Right cardiac atrium (tissue), 5 donors: ENCODE results near the gene SLC17A7. TPM values are rescaled to one million over a fixed set of nuclear protein-coding genes. Genes with fewer than 3 reads are reported as not detected.
"Not testable (repeated sequence)": the region's sequence is repeated elsewhere in the genome, so short reads cannot be mapped to it uniquely, and the experiment has no call there.

Experiments
- ATAC-seq, 2 donors: fragments of 200-7000 bp; cut with Tn5 transposase; one replicate each; pipeline versions ENCODE4 v1.8.0 to v1.9.1; 2020; ENCODE audit warnings: moderate library complexity in 2 of 2, mild to moderate bottlenecking in 1 of 2
- DNase-seq, 3 donors: peaks; one replicate each; pipeline ENCODE4 v3.0.0-alpha.2; 2020
- H3K27ac ChIP-seq: one replicate; pipeline ENCODE4 v1.5.1; 2013; ENCODE audit warnings: mild to moderate bottlenecking, low read length, control low read depth, moderate library complexity
- H3K27me3 ChIP-seq: one replicate; pipeline ENCODE4 v1.6.1; 2013; ENCODE audit not compliant: control insufficient read depth, insufficient read depth
- H3K4me1 ChIP-seq: one replicate; pipeline ENCODE4 v1.6.1; 2013; ENCODE audit warnings: low read length; ENCODE audit not compliant: control insufficient read depth, insufficient read depth
- H3K4me3 ChIP-seq: one replicate; pipeline ENCODE4 v1.5.1; 2013; ENCODE audit warnings: low read length, control low read depth
- H3K9me3 ChIP-seq: one replicate; pipeline ENCODE4 v1.6.1; 2013; ENCODE audit warnings: low read length; ENCODE audit not compliant: control insufficient read depth
- WGBS: extraction: QIAGEN DNeasy Blood & Tissue Kit; methylation state at CpG from one replicate; pipeline ENCODE4 v1.1.7; 2013; 5-methylcytosine and 5-hydroxymethylcytosine counted together
- intact Hi-C, 4 donors: fragments of 100-400 bp; cut with DNase I; formaldehyde crosslinking; loops; one replicate each; pipeline versions ENCODE4 v1.11.0 to v1.14.0; 2022 to 2023
- polyA plus RNA-seq: library from polyadenylated mRNA; stranded (reverse); fragments of 200-250 nt; gene quantifications from one replicate; pipeline ENCODE4 v1.2.3, GENCODE V29; 2013
- total RNA-seq, 4 donors: library from RNA; stranded (reverse); fragmentation: NEBNext Ultra II Directional; extraction: Animal tissue kit (Norgen Biotek cat#: 25700); gene quantifications; one replicate each; pipeline ENCODE4 v1.2.1, GENCODE V29; 2021
- donor health status: healthy with polysubstance abuse.
- donor health status: DM: no; HTN: yes; CAD: no.
- donor health status: DM: no; HTN: no; CAD: no.
- donor health status: DM: no; HTN: yes; CAD: no; lungs with severe emphysema.
- donor health status: DM: yes; HTN: yes; CAD: no.

SLC17A7 gene
- total and polyA plus RNA-seq, 5 donors = 0.48 to 1.2 (median 1.0) TPM

DNA sequence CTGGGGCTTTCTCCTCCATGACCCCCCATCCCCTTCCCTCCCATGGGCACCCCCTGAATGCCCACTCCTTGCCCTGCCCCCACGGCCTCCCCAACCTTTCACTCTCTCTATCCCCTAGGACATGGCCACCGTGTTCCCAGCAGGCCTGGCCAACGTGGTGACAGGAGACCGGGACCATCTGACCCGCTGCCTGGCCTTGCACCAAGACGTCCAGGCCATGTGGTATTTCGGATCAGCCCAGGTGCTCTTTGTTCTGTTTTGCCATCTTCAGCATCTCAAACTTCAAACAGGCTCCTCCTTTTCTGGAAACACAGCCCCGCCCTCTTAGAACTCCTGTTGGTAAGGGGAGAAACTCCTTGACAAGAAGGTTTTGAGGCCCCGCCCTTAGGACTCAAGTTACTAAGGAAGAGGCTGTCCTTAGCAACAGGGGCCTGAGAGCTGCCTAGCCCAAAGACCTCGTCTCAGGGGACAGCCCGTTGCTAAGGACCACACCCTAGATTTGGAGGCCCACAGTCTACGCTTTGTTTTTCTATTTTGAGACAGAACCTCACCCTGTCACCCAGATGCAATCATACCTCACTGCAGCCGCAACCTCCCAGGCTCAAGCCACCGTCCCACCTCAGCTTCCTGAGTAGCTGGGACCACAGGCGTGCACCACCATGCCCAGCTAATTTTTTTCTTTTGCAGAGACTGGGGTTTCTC, 27.6 kb upstream of the SLC17A7 start:
- no peaks in the 10 kb centered on the region for H3K9me3 ChIP-seq
- WGBS = 42% methylated on average over 15 of the region's 15 CpGs
- ATAC-seq (peak; percentile 89 to 94), DNase-seq (peak; percentile 90 to 94 (median 93))
- peak overlapping the region; percentile 71 for H3K27ac ChIP-seq
- H3K4me1 ChIP-seq = peaks cover 5% of the 10 kb centered on the region
- H3K27me3 ChIP-seq = no peaks in the 10 kb centered on the region
- H3K4me3 ChIP-seq = no peak overlapping the region
- intact Hi-C loops = no loop called here

GRCh38 chr19:49468199-49468598, 26.9 kb upstream of the SLC17A7 start:
- DNase-seq = peak in 2 of 3 donors; percentile 62 to 75
- Histone ChIP-seq H3K9me3 (no peaks in the 10 kb centered on the region), H3K4me3 (no peak overlapping the region), H3K4me1 (peaks cover 5% of the 10 kb centered on the region), H3K27ac (peak overlapping the region; percentile 23), H3K27me3 (no peaks in the 10 kb centered on the region)
- intact Hi-C loops = no loop called here
- peak in 1 of 2 donors; percentile 7 for ATAC-seq
- 90% methylated on average over 19 of the region's 19 CpGs for WGBS

GRCh38 chr19:49465371-49465770, 24.0 kb upstream of the SLC17A7 start:
- ATAC-seq (no peak), DNase-seq (no peak)
- no peaks in the 10 kb centered on the region for H3K27me3 ChIP-seq
- H3K4me1 ChIP-seq = peaks cover 5% of the 10 kb centered on the region
- intact Hi-C loops = no loop called here
- WGBS = 89% methylated on average over 3 of the region's 3 CpGs
- H3K4me3 ChIP-seq = no peak overlapping the region
- no peak overlapping the region for H3K27ac ChIP-seq
- H3K9me3 ChIP-seq = no peaks in the 10 kb centered on the region

GRCh38 chr19:49463960-49464740, 22.8 kb upstream of the SLC17A7 start:
- ATAC-seq (no peak), DNase-seq (no peak)
- Histone ChIP-seq H3K4me3 (no peak overlapping the region), H3K9me3 (no peaks in the 10 kb centered on the region), H3K27me3 (no peaks in the 10 kb centered on the region), H3K27ac (no peak overlapping the region), H3K4me1 (peaks cover 5% of the 10 kb centered on the region)
- WGBS = 90% methylated on average over 39 of the region's 39 CpGs
- intact Hi-C loops = no loop called here

DNA sequence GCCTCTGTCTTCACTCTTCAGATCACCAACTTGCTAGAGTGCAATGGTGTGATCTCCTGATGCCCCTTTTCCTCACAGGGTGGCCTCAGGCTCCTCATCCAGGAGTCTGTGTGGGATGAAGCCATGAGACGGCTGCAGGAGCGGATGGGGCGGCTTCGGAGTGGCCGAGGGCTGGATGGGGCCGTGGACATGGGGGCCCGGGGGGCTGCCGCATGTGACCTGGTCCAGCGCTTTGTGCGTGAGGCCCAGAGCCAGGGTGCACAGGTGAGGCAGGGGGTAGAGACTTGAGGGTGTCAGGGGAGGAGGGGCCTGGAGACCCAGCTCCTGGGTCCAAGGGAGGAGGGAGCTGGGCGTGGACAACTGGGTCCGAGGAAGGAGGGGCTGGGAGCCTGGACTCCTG, 21.2 kb upstream of the SLC17A7 start:
- Histone ChIP-seq H3K9me3 (no peaks in the 10 kb centered on the region), H3K27me3 (no peaks in the 10 kb centered on the region), H3K4me1 (no peaks in the 10 kb centered on the region), H3K4me3 (no peak overlapping the region), H3K27ac (no peak overlapping the region)
- DNase-seq = no peak
- intact Hi-C loops = no loop called here
- WGBS = 84% methylated on average over 12 of the region's 12 CpGs
- ATAC-seq = no peak

GRCh38 chr19:49461656-49462055, 20.3 kb upstream of the SLC17A7 start:
- Histone ChIP-seq H3K4me1 (no peaks in the 10 kb centered on the region), H3K9me3 (no peaks in the 10 kb centered on the region), H3K27ac (no peak overlapping the region), H3K4me3 (no peak overlapping the region), H3K27me3 (no peaks in the 10 kb centered on the region)
- no peak for ATAC-seq
- 98% methylated on average over 37 of the region's 37 CpGs for WGBS
- DNase-seq = no peak
- intact Hi-C loops = no loop called here

DNA sequence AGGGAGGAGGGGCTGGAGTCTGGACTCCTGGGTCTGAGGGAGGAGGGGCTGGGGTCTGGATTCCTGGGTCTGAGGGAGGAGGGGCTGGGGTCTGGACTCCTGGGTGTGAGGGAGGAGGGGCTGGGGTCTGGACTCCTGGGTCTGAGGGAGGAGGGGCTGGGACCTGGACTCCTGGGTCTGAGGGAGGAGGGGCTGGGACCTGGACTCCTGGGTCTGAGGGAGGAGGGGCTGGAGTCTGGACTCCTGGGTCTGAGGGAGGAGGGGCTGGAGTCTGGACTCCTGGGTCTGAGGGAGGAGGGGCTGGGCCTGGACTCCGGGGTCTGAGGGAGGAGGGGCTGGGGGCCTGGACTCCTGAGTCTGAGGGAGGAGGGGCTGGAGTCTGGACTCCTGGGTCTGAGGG, 19.8 kb upstream of the SLC17A7 start:
- WGBS = 0% methylated on average over 1 of the region's 1 CpG
- H3K27ac ChIP-seq, intact Hi-C loops, ATAC-seq, H3K4me1 ChIP-seq, H3K4me3 ChIP-seq, DNase-seq, H3K9me3 ChIP-seq, H3K27me3 ChIP-seq: not testable (repeated sequence)

- intact Hi-C loops = no loop called here
- no peaks in the 10 kb centered on the region for H3K9me3 ChIP-seq
- no peak overlapping the region for H3K27ac ChIP-seq
- no peak overlapping the region for H3K4me3 ChIP-seq
- ATAC-seq = no peak
- DNase-seq = no peak
- 95% methylated on average over 12 of the region's 12 CpGs for WGBS
- no peaks in the 10 kb centered on the region for H3K27me3 ChIP-seq
- H3K4me1 ChIP-seq = no peaks in the 10 kb centered on the region
Measured at GRCh38 chr19:49459388-49459787, 18.1 kb upstream of the SLC17A7 start.

- Histone ChIP-seq H3K9me3 (no peaks in the 10 kb centered on the region), H3K27me3 (no peaks in the 10 kb centered on the region), H3K27ac (peak overlapping the region; percentile 43), H3K4me1 (no peaks in the 10 kb centered on the region), H3K4me3 (no peak overlapping the region)
- ATAC-seq (no peak), DNase-seq (no peak)
- 93% methylated on average over 5 of the region's 5 CpGs for WGBS
- intact Hi-C loops = no loop called here
Measured at GRCh38 chr19:49458567-49458903, 17.2 kb upstream of the SLC17A7 start.

GRCh38 chr19:49456326-49456725, 15.0 kb upstream of the SLC17A7 start:
- H3K27me3 ChIP-seq = no peaks in the 10 kb centered on the region

GRCh38 chr19:49455773-49456172, 14.4 kb upstream of the SLC17A7 start:
- H3K27me3 ChIP-seq = no peaks in the 10 kb centered on the region
- intact Hi-C loops = no loop called here
- no peak for DNase-seq
- H3K27ac ChIP-seq = no peak overlapping the region
- WGBS = 46% methylated on average over 5 of the region's 5 CpGs
- no peak overlapping the region for H3K4me3 ChIP-seq
- ATAC-seq = no peak
- no peaks in the 10 kb centered on the region for H3K4me1 ChIP-seq
- H3K9me3 ChIP-seq = no peaks in the 10 kb centered on the region

More at GRCh38 chr19:49456326-49456725, 15.0 kb upstream of the SLC17A7 start:
- 65% methylated on average over 5 of the region's 5 CpGs for WGBS
- no peak for DNase-seq
- Histone ChIP-seq H3K4me1 (no peaks in the 10 kb centered on the region), H3K9me3 (no peaks in the 10 kb centered on the region), H3K27ac (peak overlapping the region; percentile 88), H3K4me3 (no peak overlapping the region)
- intact Hi-C loops = no loop called here
- no peak for ATAC-seq
